Ovary (tissue), 3 donors: ENCODE results near the gene PASK.

Source experiments
- CTCF ChIP-seq, 3 donors: fragments of 450-650 bp in 2 of 3; fragments of 200-600 bp in 1 of 3; IDR thresholded peaks; one replicate each; pipeline versions ENCODE4 v1.5.1 to v1.8.0; 2016 to 2022; ENCODE audit warnings: antibody characterized with exemption in 3 of 3, mild to moderate bottlenecking in 1 of 3
- EP300 ChIP-seq: sonication (generic); formaldehyde crosslinking; IDR thresholded peaks from one replicate; pipeline ENCODE4 v1.6.1; 2017; ENCODE audit warnings: antibody characterized with exemption
- POLR2A ChIP-seq: fragments of 450-650 bp; IDR thresholded peaks from one replicate; pipeline ENCODE4 v1.6.1; 2017; ENCODE audit warnings: antibody characterized with exemption, mild to moderate bottlenecking, moderate library complexity
- donor health status: DM: no; HTN: no; CAD: no.

DNA sequence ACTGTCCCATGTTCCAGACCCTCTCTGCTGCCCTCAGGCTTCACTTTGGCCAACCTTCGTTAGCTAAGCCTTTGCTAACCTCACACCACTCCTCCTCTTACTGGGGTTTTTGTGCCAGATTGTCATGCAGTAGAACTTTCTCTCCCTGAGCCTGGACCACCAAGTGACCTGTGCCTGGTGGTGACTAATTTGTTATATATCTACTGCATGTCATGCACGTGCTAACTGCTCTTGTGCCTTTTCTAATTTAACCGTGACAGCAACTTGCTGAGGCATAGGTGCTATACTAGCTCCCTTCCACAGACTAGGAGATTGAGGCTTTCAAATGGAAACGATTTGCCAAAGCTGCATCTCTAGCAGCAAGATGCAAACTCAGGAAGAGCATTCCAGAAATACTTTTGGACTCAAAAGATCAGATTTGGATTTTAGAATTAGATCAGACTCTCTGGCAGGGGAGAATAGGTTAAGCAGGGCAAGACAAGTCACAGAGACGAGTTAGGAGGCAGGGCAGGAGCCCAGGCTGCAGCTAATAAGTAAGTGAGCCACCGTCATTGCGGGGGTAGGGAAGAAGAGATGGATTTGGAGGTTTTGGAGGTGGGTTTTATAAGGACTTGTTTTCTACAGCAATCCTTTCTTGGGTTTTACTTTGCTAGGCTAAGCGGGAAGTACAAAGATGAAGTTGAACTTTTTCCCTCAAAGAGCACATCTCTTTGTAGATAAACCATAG, 2.8 kb upstream of the PASK start:
- TF ChIP-seq CTCF (IDR thresholded peaks at IDR 0.05) (no peak), POLR2A (no peak), EP300 (no peak)
